Heart right ventricle (tissue), 16 donors: Measurements from ENCODE around the gene KIF3C. TPM values are rescaled to one million over a fixed set of nuclear protein-coding genes. Genes with fewer than 3 reads are reported as not detected.

ENCODE experiments used
- ATAC-seq, 8 donors: fragments of 200-7000 bp; cut with Tn5 transposase; one replicate each; pipeline ENCODE4 v1.9.1; 2020; ENCODE audit warnings: mild to moderate bottlenecking in 8 of 8, moderate library complexity in 8 of 8, moderate number of reproducible peaks in 1 of 8
- DNase-seq, 2 donors: peaks; one replicate each; pipeline ENCODE4 v3.0.0-alpha.2; 2020
- H3K27ac ChIP-seq, 10 donors: fragments of 200-600 bp; sonication (generic) in 2 of 10; one replicate each; pipeline versions ENCODE4 v1.5.0 to v1.8.0; 2020 to 2022; ENCODE audit warnings: mild to moderate bottlenecking in 3 of 10
- H3K27me3 ChIP-seq, 7 donors: fragments of 200-600 bp; one replicate each; pipeline ENCODE4 v1.8.0; 2021 to 2022; ENCODE audit warnings: mild to moderate bottlenecking in 2 of 7
- H3K36me3 ChIP-seq, 9 donors: fragments of 200-600 bp; sonication (generic) in 1 of 9; one replicate each; pipeline versions ENCODE4 v1.5.0 to v1.8.0; 2020 to 2022; ENCODE audit warnings: mild to moderate bottlenecking in 2 of 9
- H3K4me1 ChIP-seq, 9 donors: fragments of 200-600 bp; sonication (generic) in 1 of 9; one replicate each; pipeline versions ENCODE4 v1.5.0 to v1.8.0; 2020 to 2022; ENCODE audit warnings: mild to moderate bottlenecking in 4 of 9
- H3K4me3 ChIP-seq, 10 donors: fragments of 200-600 bp; sonication (generic) in 2 of 10; one replicate each; pipeline versions ENCODE4 v1.5.0 to v1.8.0; 2020 to 2022; ENCODE audit warnings: mild to moderate bottlenecking in 7 of 10, moderate library complexity in 2 of 10
- H3K9me3 ChIP-seq, 11 donors: fragments of 200-600 bp in 10 of 11; sonication (generic) in 2 of 11; one replicate each; pipeline versions ENCODE4 v1.5.0 to v1.8.0; 2013 to 2022; ENCODE audit warnings: mild to moderate bottlenecking in 2 of 11, control low read depth in 1 of 11, moderate library complexity in 1 of 11
- WGBS, 2 donors: extraction: QIAGEN DNeasy Blood & Tissue Kit; methylation state at CpG; one replicate each; pipeline ENCODE4 v1.1.7; 2013; ENCODE audit warnings: inconsistent platforms in 1 of 2; 5-methylcytosine and 5-hydroxymethylcytosine counted together
- intact Hi-C, 10 donors: fragments of 100-400 bp; cut with DNase I; formaldehyde crosslinking; loops; one replicate each; pipeline versions ENCODE4 v1.11.1 to v1.14.2; 2022
- polyA plus RNA-seq, 2 donors: library from polyadenylated mRNA; stranded (reverse); fragments of 200-250 nt; gene quantifications; one replicate each; pipeline ENCODE4 v1.2.3, GENCODE V29; 2013
- total RNA-seq, 10 donors: library from RNA; stranded (reverse); fragmentation: NEBNext Ultra II Directional in 3 of 10; extraction: Animal tissue kit (Norgen Biotek cat#: 25700) in 3 of 10; gene quantifications; one replicate each; pipeline versions ENCODE4 v1.2.1 to v1.2.4, GENCODE V29; 2021 to 2023
- TF ChIP-seq, protein P1 (sequence below), 9 donors: fragments of 200-600 bp; sonication (generic) in 2 of 9; IDR thresholded peaks; one replicate each; pipeline versions ENCODE4 v1.5.0 to v1.8.0; 2021 to 2022; ENCODE audit warnings: antibody characterized with exemption in 9 of 9, mild to moderate bottlenecking in 5 of 9, moderate library complexity in 1 of 9
- donor health status: Arrhythmogenic right ventricular cardiomyopathy.
- donor health status: ischemic (EF 13 %, LVEDD 7.1; RV severe dilation, severe dysfunction).
- donor health status: healthy with polysubstance abuse.
- donor health status: DM: no; HTN: yes; CAD: no.
- donor health status: DM: no; HTN: no; CAD: no.
- donor health status: ischemic (EF 25% LVEDD 6.9; RV normal size, moderate dysfunction).
- donor health status: ischemic (EF 25% LVEDD 5.7; RV mildly dilated, moderate dysfunction).
- donor health status: healthy.
- donor health status: DM: yes; HTN: yes; CAD: no.
- donor health status: Ischemic cardiomyopathy.
- donor health status: ischemic (EF 35%, LVEDD 5.7; RV mildly dilated, moderate dysfunction).
- donor health status: nonischemic (EF 11% LVEDD 7.7; RV severe dilation, severe dysfunction).
- donor health status: DM: yes; HTN: yes; CAD: no.
- donor health status: PGD.
- donor health status: ischemic (EF 29% LVEDD 5.4; RV normal size, mild dysfunction).
- donor health status: nonischemic (EF 23%, LVEDD 6.1; RV moderate dilation, normal function).

Gene KIF3C
- total and polyA plus RNA-seq, 12 donors, result 1.1 to 4.2 (median 2.4) TPM

GRCh38 chr2:26016012-26016705 is 33.9 kb upstream of the KIF3C start:
- no peaks in the 10 kb centered on the region for H3K36me3 ChIP-seq
- H3K27ac ChIP-seq, result peak overlapping the region in 1 of 10 donors; percentile 46
- no peaks in the 10 kb centered on the region for H3K9me3 ChIP-seq
- intact Hi-C loops, result no loop called here
- 91 to 92% methylated on average over 13 of the region's 13 CpGs for WGBS, 2 donors
- TF ChIP-seq, protein P1, sequence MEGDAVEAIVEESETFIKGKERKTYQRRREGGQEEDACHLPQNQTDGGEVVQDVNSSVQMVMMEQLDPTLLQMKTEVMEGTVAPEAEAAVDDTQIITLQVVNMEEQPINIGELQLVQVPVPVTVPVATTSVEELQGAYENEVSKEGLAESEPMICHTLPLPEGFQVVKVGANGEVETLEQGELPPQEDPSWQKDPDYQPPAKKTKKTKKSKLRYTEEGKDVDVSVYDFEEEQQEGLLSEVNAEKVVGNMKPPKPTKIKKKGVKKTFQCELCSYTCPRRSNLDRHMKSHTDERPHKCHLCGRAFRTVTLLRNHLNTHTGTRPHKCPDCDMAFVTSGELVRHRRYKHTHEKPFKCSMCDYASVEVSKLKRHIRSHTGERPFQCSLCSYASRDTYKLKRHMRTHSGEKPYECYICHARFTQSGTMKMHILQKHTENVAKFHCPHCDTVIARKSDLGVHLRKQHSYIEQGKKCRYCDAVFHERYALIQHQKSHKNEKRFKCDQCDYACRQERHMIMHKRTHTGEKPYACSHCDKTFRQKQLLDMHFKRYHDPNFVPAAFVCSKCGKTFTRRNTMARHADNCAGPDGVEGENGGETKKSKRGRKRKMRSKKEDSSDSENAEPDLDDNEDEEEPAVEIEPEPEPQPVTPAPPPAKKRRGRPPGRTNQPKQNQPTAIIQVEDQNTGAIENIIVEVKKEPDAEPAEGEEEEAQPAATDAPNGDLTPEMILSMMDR (IDR thresholded peaks at IDR 0.05), result no peak
- no peaks in the 10 kb centered on the region for H3K27me3 ChIP-seq
- H3K4me3 ChIP-seq, result no peak overlapping the region
- DNase-seq (no peak), ATAC-seq (no peak)
- peaks cover 9 to 50% (median 17%) of the 10 kb centered on the region in 9 donors for H3K4me1 ChIP-seq

- TF ChIP-seq, protein P1 (IDR thresholded peaks at IDR 0.05), result no peak
- DNase-seq (no peak), ATAC-seq (no peak)
- intact Hi-C loops, result no loop called here
- Histone ChIP-seq H3K36me3 (no peaks in the 10 kb centered on the region), H3K4me1 (peaks cover 9 to 62% (median 17%) of the 10 kb centered on the region in 9 donors), H3K27ac (no peak overlapping the region), H3K9me3 (peaks cover 0 to 4% (median 0%) of the 10 kb centered on the region in 11 donors), H3K4me3 (no peak overlapping the region), H3K27me3 (no peaks in the 10 kb centered on the region)
- WGBS, 2 donors, result 96 to 100% methylated on average over 1 of the region's 1 CpG
Observed at GRCh38 chr2:26013668-26014067, 31.4 kb upstream of the KIF3C start.

- Histone ChIP-seq H3K27me3 (no peaks in the 10 kb centered on the region), H3K9me3 (peaks cover 0 to 4% (median 0%) of the 10 kb centered on the region in 11 donors), H3K4me3 (no peak overlapping the region), H3K36me3 (no peaks in the 10 kb centered on the region), H3K4me1 (peaks cover 0 to 59% (median 6%) of the 10 kb centered on the region in 9 donors), H3K27ac (peak overlapping the region in 1 of 10 donors; percentile 23)
- peak; percentile 70 to 95 (median 90) for ATAC-seq
- TF ChIP-seq, protein P1 (IDR thresholded peaks at IDR 0.05), result no peak
- peak; percentile 53 to 55 for DNase-seq
- WGBS, 2 donors, result 36 to 38% methylated on average over 14 of the region's 14 CpGs
- intact Hi-C loops, result no loop called here
Observed at GRCh38 chr2:26011990-26012856, 29.9 kb upstream of the KIF3C start.

DNA sequence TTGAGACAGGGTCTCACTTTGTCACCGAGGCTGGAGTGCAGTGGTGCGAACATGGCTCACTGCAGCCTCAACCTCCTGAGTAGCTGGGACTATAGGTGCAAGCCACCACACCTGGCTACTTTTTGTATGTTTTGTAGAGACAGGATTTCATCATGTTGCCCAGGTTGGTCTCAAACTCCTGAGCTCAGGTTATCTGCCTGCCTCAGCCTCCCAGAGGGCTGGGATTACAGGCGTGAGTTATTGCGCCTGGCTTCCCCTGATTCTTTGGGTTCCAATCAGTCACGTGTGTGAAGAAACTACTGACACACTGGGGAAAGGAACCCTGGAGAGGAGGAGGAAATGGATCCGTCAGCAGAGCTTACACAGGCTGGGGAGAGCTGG is 29.3 kb upstream of the KIF3C start:
- intact Hi-C loops, result no loop called here
- DNase-seq (no peak), ATAC-seq (no peak)
- Histone ChIP-seq H3K36me3 (no peaks in the 10 kb centered on the region), H3K4me3 (no peak overlapping the region), H3K4me1 (peaks cover 0 to 59% (median 6%) of the 10 kb centered on the region in 9 donors), H3K27me3 (no peaks in the 10 kb centered on the region), H3K9me3 (peaks cover 0 to 4% (median 0%) of the 10 kb centered on the region in 11 donors), H3K27ac (no peak overlapping the region)
- TF ChIP-seq, protein P1 (IDR thresholded peaks at IDR 0.05), result no peak
- WGBS, 2 donors, result 73 to 74% methylated on average over 6 of the region's 6 CpGs
